ENCODE data around the gene CEBPB.

- TF ChIP-seq, protein P1, sequence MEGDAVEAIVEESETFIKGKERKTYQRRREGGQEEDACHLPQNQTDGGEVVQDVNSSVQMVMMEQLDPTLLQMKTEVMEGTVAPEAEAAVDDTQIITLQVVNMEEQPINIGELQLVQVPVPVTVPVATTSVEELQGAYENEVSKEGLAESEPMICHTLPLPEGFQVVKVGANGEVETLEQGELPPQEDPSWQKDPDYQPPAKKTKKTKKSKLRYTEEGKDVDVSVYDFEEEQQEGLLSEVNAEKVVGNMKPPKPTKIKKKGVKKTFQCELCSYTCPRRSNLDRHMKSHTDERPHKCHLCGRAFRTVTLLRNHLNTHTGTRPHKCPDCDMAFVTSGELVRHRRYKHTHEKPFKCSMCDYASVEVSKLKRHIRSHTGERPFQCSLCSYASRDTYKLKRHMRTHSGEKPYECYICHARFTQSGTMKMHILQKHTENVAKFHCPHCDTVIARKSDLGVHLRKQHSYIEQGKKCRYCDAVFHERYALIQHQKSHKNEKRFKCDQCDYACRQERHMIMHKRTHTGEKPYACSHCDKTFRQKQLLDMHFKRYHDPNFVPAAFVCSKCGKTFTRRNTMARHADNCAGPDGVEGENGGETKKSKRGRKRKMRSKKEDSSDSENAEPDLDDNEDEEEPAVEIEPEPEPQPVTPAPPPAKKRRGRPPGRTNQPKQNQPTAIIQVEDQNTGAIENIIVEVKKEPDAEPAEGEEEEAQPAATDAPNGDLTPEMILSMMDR (IDR thresholded peaks at IDR 0.05) = no peak
- TF ChIP-seq POLR2A (IDR thresholded peaks at IDR 0.05) = no peak
Measured at GRCh38 chr20:50214226-50215024, 23.8 kb downstream of the CEBPB start.

Measured in heart left ventricle (tissue), 13 donors.